ENCODE results near the gene NBPF20.
"Not testable (repeated sequence)": the region's sequence is repeated elsewhere in the genome, so short reads cannot be mapped to it uniquely, and the experiment has no call there.

Gene NBPF20

GRCh38 chr1:145425436-145426029, at the start of gene NBPF20:
Gene NBPF20, minus strand, starts transcription at chr1:145425603. Its CDS starts 20,331 bp downstream, at chr1:145405272.
- DNase-seq: peak; percentile 81

- not testable (repeated sequence) for DNase-seq
Measured at GRCh38 chr1:145474837-145475368, 49.5 kb upstream of the NBPF20 start.

- DNase-seq: not testable (repeated sequence)
Measured at GRCh38 chr1:145472731-145473130, 47.3 kb upstream of the NBPF20 start.

- DNase-seq: not testable (repeated sequence)
Measured at GRCh38 chr1:145471365-145471764, 46.0 kb upstream of the NBPF20 start.

DNA sequence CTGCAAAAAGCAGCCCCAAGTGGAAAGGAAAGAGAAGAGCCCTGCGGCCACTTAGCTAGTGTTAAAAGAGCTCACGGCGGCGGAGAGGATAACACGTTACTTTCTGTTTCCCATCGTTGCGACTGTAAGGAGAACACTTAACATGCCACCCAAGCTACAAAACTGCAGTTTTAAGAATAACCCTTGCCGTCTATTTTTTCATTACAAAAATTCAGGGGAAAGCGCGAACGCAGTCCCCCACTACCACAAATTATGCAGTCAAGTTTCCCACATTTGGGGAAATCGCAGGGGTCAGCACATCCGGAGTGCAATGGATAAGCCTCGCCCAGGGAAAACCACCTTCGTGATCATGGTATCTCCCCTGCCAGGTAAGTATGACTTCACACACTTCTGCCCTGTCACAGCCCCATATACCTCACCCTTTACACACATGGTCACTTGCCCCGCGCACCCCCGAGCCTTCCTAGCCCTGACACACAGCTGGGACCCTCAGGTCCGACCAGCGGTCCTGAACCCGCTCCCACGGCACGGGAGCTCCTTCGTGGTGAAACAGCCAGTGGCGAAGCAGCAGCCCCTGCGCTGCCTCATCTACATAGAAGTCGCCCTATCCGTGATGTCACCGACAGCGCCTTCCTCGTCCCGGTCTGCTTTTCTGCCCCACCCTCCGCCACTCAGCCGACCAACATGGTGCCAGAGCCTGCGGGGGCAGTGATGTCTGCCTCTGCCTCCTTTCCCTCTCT, 40.2 kb upstream of the NBPF20 start:
- DNase-seq: peak; percentile 90

GRCh38 chr1:145464708-145465336, 39.4 kb upstream of the NBPF20 start:
- peak; percentile 18 for DNase-seq

DNA sequence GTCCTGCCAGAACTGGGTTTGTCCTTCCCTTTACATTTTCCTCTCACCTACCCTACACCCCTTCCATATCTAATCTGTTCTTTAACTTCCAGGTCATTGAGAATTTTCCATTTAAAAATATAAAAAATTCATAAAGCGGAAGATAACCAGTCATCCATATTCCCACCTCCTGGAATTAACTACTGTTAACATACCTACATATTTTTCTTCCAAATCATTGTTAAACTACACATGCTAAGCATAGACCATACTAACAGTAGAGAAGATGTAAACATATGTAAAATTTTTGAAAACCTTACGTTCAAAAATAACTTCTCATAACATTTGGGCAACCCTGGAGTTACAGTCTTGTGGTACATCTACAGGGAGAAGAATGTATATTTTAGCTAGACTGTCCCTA, 38.6 kb upstream of the NBPF20 start:
- not testable (repeated sequence) for DNase-seq

DNA sequence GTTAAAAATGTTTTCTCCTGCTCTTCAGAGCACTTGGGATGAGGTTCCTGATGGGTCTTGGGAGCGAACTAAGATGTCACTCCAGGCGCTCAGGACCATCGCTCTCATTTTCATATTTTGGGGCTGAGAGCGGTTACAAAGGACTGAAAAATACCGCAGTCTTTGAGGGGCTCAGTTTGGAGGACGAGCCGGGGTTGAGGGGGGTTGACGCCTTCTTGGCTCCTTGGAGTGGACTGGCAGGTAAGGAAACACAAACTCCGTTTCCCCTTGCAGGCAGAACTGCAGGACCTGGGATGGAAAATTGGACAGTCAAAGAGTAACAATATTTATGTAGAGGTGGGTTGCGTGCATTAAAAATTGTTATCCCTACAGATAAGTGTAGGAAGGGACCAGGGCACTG, 35.3 kb upstream of the NBPF20 start:
- DNase-seq: not testable (repeated sequence)

- not testable (repeated sequence) for DNase-seq
Measured at GRCh38 chr1:145460048-145460447, 34.6 kb upstream of the NBPF20 start.

GRCh38 chr1:145459591-145459990, 34.2 kb upstream of the NBPF20 start:
- not testable (repeated sequence) for DNase-seq

DNA sequence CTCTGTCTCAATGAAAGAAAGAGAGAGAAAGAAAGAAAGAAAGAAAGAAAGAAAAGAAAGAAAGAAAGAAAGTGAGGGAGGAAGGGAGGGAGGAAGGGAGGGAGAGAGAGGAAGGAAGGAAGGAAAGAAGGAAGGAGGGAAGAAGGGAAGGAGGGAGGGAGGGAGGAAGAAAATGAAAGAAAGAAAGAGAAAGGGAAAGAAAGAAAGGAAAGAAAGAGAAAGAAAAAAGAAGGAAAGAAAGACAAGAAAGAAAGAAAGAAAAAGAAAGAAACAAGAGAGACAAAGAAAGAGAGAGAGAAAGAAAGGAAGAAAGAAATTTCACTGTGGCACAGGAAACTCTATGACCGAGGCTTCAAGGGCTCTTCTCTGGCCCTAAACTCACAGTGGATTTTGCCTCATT, 33.7 kb upstream of the NBPF20 start:
- not testable (repeated sequence) for DNase-seq

- not testable (repeated sequence) for DNase-seq
Measured at GRCh38 chr1:145454824-145455177, 29.4 kb upstream of the NBPF20 start.

- not testable (repeated sequence) for DNase-seq
Measured at GRCh38 chr1:145453873-145454823, 28.7 kb upstream of the NBPF20 start.

DNA sequence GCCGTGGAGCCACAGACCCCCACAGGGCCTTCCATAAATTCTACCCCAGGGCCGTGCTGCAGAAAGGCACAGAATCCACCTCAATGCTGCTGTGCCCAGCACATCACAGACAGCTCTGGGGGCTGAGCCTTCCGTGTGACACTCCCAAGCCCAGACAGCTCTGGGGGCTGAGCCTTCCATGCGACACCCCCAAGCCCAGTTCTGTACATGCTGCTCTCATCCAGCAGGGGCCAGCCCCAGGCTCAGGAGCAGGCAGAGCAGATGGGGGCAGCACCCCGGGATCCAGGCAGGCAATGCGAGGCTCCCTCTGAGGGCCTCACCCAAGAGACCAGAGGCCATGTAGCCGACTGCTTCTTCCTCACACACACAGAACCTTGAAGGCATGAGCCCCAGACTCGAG, 27.1 kb upstream of the NBPF20 start:
- DNase-seq: not testable (repeated sequence)

GRCh38 chr1:145451914-145452313, 26.5 kb upstream of the NBPF20 start:
- not testable (repeated sequence) for DNase-seq

- DNase-seq: not testable (repeated sequence)
Measured at GRCh38 chr1:145445219-145445618, 19.8 kb upstream of the NBPF20 start.

- DNase-seq: not testable (repeated sequence)
Measured at GRCh38 chr1:145442340-145442739, 16.9 kb upstream of the NBPF20 start.

DNA sequence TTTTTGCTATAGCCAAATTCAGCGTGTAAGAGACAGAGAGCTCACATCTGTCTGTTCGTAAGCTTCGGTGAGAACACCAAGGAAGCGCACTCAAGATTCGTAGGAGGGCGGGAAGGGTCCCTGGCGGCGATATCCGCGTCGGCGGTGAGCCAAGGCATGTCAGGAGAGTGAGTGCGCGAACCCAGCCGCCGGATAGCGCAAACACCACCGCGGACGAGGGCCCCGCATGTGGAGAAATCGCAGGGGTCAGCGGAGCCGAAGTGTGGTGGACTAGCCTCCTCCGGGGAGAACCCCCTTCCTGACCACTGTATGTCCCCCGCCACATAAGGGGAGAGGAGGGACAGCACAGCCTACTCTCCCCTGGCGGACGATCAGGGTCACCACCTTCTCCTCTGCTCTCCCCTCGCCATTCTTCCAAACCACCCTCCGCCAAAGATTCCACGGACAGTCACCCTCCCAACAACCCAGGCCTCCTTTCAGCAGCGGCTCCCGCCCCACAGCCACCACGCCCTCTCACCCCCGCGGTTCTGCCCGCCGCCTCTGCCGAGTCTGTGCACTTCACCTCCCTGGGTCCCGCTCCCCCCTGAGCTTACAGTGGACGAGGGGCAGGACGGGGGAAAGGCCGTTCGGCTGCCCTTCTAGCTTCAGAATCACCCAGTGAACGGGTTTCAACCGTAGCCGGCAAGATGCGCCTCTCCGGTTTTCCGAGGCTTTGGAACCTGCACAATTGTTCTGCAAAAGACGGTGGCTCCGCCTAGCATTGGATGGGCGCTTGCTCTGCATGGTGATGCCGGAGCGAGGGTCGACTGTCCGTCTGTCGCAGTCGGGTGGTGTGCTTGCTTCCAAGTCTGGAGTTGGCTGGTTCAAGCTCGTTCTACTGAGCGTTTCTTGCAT, 6.2 kb upstream of the NBPF20 start:
- DNase-seq: not testable (repeated sequence)

DNA sequence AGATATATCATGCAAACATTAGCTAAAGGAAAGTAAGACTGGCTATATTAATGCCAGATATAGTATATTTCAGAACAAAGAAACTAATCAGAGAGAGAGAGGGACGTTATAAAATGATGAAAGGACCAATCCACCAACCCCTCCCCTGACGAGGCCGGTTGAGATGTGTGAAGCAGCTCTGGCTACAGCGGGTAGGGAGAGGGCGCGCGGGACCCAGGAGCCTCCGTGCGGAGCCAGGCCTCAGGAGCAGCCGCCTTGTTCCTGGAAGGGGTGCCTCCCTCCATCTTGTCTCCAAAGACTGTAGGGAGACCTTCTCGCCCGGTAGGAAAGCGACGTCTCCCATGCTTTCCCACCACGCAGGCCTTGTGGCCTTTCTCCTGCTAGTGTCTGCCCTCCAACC, 5.4 kb upstream of the NBPF20 start:
- DNase-seq: not testable (repeated sequence)

DNA sequence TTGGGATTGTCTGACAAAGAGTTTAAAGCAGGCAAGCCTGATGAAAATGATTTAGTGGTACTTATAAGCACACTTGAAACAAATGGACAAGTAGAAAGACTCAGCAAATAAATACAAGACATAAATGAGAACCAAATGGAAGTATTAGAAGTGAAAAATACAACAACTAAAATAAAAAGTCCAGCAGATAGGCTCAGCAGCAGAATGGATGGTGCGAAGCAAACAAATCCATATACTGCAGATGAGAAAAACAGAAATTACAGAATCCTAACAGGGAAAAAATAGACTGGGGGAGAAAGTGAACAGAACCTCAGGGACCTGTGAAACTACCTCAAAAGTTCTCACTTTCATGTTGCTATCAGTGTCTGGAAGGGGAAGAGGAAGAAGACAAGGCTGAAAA, 3.9 kb upstream of the NBPF20 start:
- DNase-seq: not testable (repeated sequence)

All from stimulated activated CD4-positive, alpha-beta T cell treated with anti-CD3 and anti-CD28 coated beads, Interleukin-4, amount 100 ng/mL, for 24 hours (primary cell).